WTC11 (cell line): ENCODE data around the gene CLCA2. TPM values are rescaled to one million over a fixed set of nuclear protein-coding genes. Genes with fewer than 3 reads are reported as not detected.
A peak's percentile ranks its signal among the peaks of the same experiment; 100 is the strongest.

ENCODE experiments used
- ATAC-seq: fragments of 200-7000 bp; cut with Tn5 transposase; 2 replicates; pipeline ENCODE4 v1.10.0; 2021; ENCODE audit warnings: mild to moderate bottlenecking, moderate library complexity
- CTCF ChIA-PET: fragments of 300-600 bp; sonication (Branson Sonifier 250); formaldehyde crosslinking; loops from one replicate; lab custom pipeline; 2021; ENCODE audit warnings: antibody characterized with exemption; lab: Charles Lee
- POLR2A ChIA-PET: fragments of 350-600 bp; sonication (Branson Sonifier 250); formaldehyde crosslinking; loops from one replicate; lab custom pipeline; 2021; ENCODE audit warnings: antibody characterized with exemption; lab: Charles Lee
- DNase-seq: peaks from one replicate; pipeline ENCODE4 v3.0.0; 2021; ENCODE audit warnings: low spot score
- H3K27ac Mint-ChIP-seq: 2 replicates; pipeline ENCODE4 v1.8.0; 2021; ENCODE audit warnings: mixed read lengths
- H3K27me3 Mint-ChIP-seq: 2 replicates; pipeline ENCODE4 v1.8.0; 2021; ENCODE audit warnings: low read depth, mild to moderate bottlenecking, moderate library complexity, mixed read lengths
- H3K36me3 Mint-ChIP-seq: 2 replicates; pipeline ENCODE4 v1.8.0; 2021; ENCODE audit warnings: mixed read lengths
- H3K4me1 Mint-ChIP-seq: 2 replicates; pipeline ENCODE4 v1.8.0; 2022; ENCODE audit warnings: mixed read lengths
- H3K4me3 Mint-ChIP-seq: 2 replicates; pipeline ENCODE4 v1.8.0; 2021; ENCODE audit warnings: mild to moderate bottlenecking, moderate library complexity, mixed read lengths
- H3K9me3 Mint-ChIP-seq: 2 replicates; pipeline ENCODE4 v1.8.0; 2021; ENCODE audit warnings: mixed read lengths
- AR ChIP-seq: fragments of 250-450 bp; sonication (Bioruptor Pico); IDR thresholded peaks from 2 replicates; pipeline ENCODE4 v1.9.0; 2021; ENCODE audit warnings: mild to moderate bottlenecking
- E2F4 ChIP-seq: sonication (generic); formaldehyde crosslinking; IDR thresholded peaks from 2 replicates; pipeline ENCODE4 v1.8.1; 2022; ENCODE audit warnings: low read depth, mild to moderate bottlenecking, moderate library complexity, missing genetic modification reagents, borderline replicate concordance
- FOXJ3 ChIP-seq: sonication (generic); formaldehyde crosslinking; IDR thresholded peaks from 2 replicates; pipeline ENCODE4 v1.9.0; 2021; ENCODE audit warnings: missing genetic modification reagents, mild to moderate bottlenecking, borderline replicate concordance
- GABPB1 ChIP-seq: sonication (generic); formaldehyde crosslinking; IDR thresholded peaks from 2 replicates; pipeline ENCODE4 v1.8.1; 2023; ENCODE audit warnings: mild to moderate bottlenecking, missing genetic modification reagents
- GTF2I ChIP-seq: fragments of 250-450 bp; sonication (Bioruptor Pico); conservative IDR thresholded peaks from 2 replicates; pipeline ENCODE4 v1.4.0; 2021; ENCODE audit warnings: mild to moderate bottlenecking
- JAZF1 ChIP-seq: fragments of 250-450 bp; sonication (Bioruptor Pico); IDR thresholded peaks from 2 replicates; pipeline ENCODE4 v1.9.0; 2021; ENCODE audit warnings: moderate library complexity, mild to moderate bottlenecking, inconsistent platforms
- MLX ChIP-seq: sonication (generic); formaldehyde crosslinking; IDR thresholded peaks from 2 replicates; pipeline ENCODE4 v1.8.1; 2023; ENCODE audit warnings: mild to moderate bottlenecking, missing genetic modification reagents, moderate library complexity
- NFE2L1 ChIP-seq: sonication (generic); formaldehyde crosslinking; IDR thresholded peaks from 2 replicates; pipeline ENCODE4 v1.8.1; 2023; ENCODE audit warnings: missing genetic modification reagents
- SMAD4 ChIP-seq: sonication (generic); formaldehyde crosslinking; IDR thresholded peaks from 2 replicates; pipeline ENCODE4 v1.8.0; 2022; ENCODE audit warnings: mild to moderate bottlenecking, missing genetic modification reagents
- SP1 ChIP-seq: sonication (generic); formaldehyde crosslinking; conservative IDR thresholded peaks from 2 replicates; pipeline ENCODE4 v1.8.1; 2022; ENCODE audit warnings: missing genetic modification reagents
- TCF7 ChIP-seq: sonication (generic); formaldehyde crosslinking; IDR thresholded peaks from 2 replicates; pipeline ENCODE4 v1.8.0; 2022; ENCODE audit warnings: mild to moderate bottlenecking, low read depth, missing genetic modification reagents, moderate library complexity
- TP53 ChIP-seq: sonication (generic); formaldehyde crosslinking; IDR thresholded peaks from 2 replicates; pipeline ENCODE4 v1.8.1; 2023; ENCODE audit warnings: mild to moderate bottlenecking, missing genetic modification reagents
- USF1 ChIP-seq: sonication (generic); formaldehyde crosslinking; IDR thresholded peaks from 2 replicates; pipeline ENCODE4 v1.8.0; 2022; ENCODE audit warnings: mild to moderate bottlenecking, missing genetic modification reagents
- USF2 ChIP-seq: sonication (generic); formaldehyde crosslinking; IDR thresholded peaks from 2 replicates; pipeline ENCODE4 v1.8.1; 2023; ENCODE audit warnings: mild to moderate bottlenecking, missing genetic modification reagents, moderate library complexity
- ZNF416 ChIP-seq: fragments of 250-450 bp; sonication (Bioruptor Pico); IDR thresholded peaks from 2 replicates; pipeline ENCODE4 v1.9.0; 2021; ENCODE audit warnings: mild to moderate bottlenecking, inconsistent platforms
- ZNF425 ChIP-seq: fragments of 250-450 bp; sonication (Bioruptor Pico); conservative IDR thresholded peaks from 2 replicates; pipeline ENCODE4 v1.9.0; 2021; ENCODE audit warnings: mild to moderate bottlenecking
- ZNF512 ChIP-seq: sonication (generic); formaldehyde crosslinking; IDR thresholded peaks from 2 replicates; pipeline ENCODE4 v1.8.1; 2022; ENCODE audit warnings: missing genetic modification reagents, borderline replicate concordance
- ZNF532 ChIP-seq: fragments of 250-450 bp; sonication (Bioruptor Pico); IDR thresholded peaks from 2 replicates; pipeline ENCODE4 v1.9.0; 2021; ENCODE audit warnings: mild to moderate bottlenecking, borderline replicate concordance
- total RNA-seq: library from RNA; stranded (reverse); gene quantifications from 3 replicates; pipeline ENCODE4 v1.2.3, GENCODE V29; 2021

CLCA2 gene
- total RNA-seq, 1 experiment from 2014 or later, result 0.07 TPM

- Mint-ChIP-seq H3K27ac (no peak overlapping the region), H3K36me3 (no peaks in the 10 kb centered on the region), H3K27me3 (peaks cover 7% of the 10 kb centered on the region), H3K9me3 (no peaks in the 10 kb centered on the region)
- CTCF ChIA-PET, result interaction anchor here (0.9 kb wide), 1 partner anchor 8 kb away, joined by 3 read pairs; no protein-coding TSS in a partner anchor
- ATAC-seq, result no peak
- no peak for TF ChIP-seq AR (CRISPR knock-in tag)
- TF ChIP-seq, all 79 proteins: peak for 0
- Mint-ChIP-seq H3K4me3 (peak overlapping the region; percentile 9; the same call in 1 of the 2 replicates), H3K4me1 (peaks cover 19% of the 10 kb centered on the region)
- no peak for DNase-seq
- POLR2A ChIA-PET, result no interaction called here
Measured at GRCh38 chr1:86394416-86394815, 29.6 kb upstream of the CLCA2 start.

GRCh38 chr1:86395751-86396497, 28.0 kb upstream of the CLCA2 start, which contains the start of gene ODF2L:
TSS of gene ODF2L (minus strand) at chr1:86396323. CDS start at chr1:86387027, 9,296 bp downstream.
- POLR2A ChIA-PET, result interaction anchor here (0.6 to 1.0 kb wide), 3 partner anchors 34 to 1383 kb away, joined by 3 to 4 read pairs (median 3); no protein-coding TSS in a partner anchor
- Mint-ChIP-seq H3K9me3 (no peaks in the 10 kb centered on the region), H3K36me3 (no peaks in the 10 kb centered on the region), H3K4me1 (peaks cover 15% of the 10 kb centered on the region), H3K27ac (peak within 1 kb of the TSS; percentile 91), H3K4me3 (peak within 1 kb of the TSS; percentile 81), H3K27me3 (peaks cover 7% of the 10 kb centered on the region)
- peak; percentile 91 for DNase-seq
- CTCF ChIA-PET, result interaction anchor here (0.6 to 1.7 kb wide), 8 partner anchors 16 to 309 kb away, joined by 3 to 14 read pairs (median 4); partner anchors contain the start of gene SH3GLB1
- ATAC-seq, result peak; percentile 99
- TF ChIP-seq USF1 (CRISPR knock-in tag), result no peak
- no peak for TF ChIP-seq ZNF512
- 0 out of 2 replicates have a peak, but pooled peaks have one; percentile 51 for TF ChIP-seq MLX (CRISPR knock-in tag)
- TF ChIP-seq USF2 (CRISPR knock-in tag), result no peak
- no peak for TF ChIP-seq JAZF1 (CRISPR knock-in tag)
- no peak for TF ChIP-seq FOXJ3 (CRISPR knock-in tag)
- no peak for TF ChIP-seq GTF2I (CRISPR knock-in tag)
- TF ChIP-seq NFE2L1 (CRISPR knock-in tag), result no peak
- no peak for TF ChIP-seq E2F4 (CRISPR knock-in tag)
- no peak for TF ChIP-seq ZNF425 (CRISPR knock-in tag)
- no peak for TF ChIP-seq TCF7
- TF ChIP-seq TP53 (CRISPR knock-in tag), result no peak
- peak; percentile 74 for TF ChIP-seq SP1 (CRISPR knock-in tag)
- TF ChIP-seq GABPB1 (CRISPR knock-in tag), result no peak
- no peak for TF ChIP-seq ZNF532
- no peak for TF ChIP-seq SMAD4
- no peak for TF ChIP-seq ZNF416 (CRISPR knock-in tag)
